GM19193 (cell line): ENCODE measurements around the gene HAUS7.

Experiments used
- POLR2A ChIP-seq: IDR thresholded peaks from 4 replicates; pipeline ENCODE4 v1.6.1; 2011; ENCODE audit not compliant: insufficient read depth, insufficient read length; ENCODE audit errors: extremely low read depth

The HAUS7 gene

DNA sequence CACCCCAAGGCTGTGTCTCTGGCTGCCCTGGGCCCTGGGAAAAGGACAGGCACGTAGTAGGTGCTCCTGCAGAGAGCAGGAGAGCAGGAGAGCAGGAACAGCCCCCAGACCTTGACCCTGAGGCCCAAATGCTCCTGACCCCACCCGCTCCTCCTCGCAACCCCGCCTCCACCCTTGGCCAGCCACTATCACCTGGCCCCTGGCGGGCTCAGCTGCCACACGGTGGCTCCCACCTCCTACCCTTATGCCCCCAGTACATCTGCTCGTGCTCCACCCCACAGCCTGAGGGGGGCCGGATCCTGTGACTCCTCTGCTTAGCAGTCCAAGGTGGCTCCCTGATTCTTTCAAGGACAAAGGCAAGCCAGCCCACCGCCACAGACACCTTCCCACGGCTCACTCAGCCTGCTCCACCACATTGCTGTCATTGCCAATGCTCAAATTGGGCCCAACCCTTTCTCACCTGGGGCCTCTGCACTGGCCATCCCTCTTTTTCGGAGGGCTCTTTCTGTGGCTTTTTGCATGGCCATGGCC, 5.4 kb upstream of the HAUS7 start:
- TF ChIP-seq POLR2A: no peak

DNA sequence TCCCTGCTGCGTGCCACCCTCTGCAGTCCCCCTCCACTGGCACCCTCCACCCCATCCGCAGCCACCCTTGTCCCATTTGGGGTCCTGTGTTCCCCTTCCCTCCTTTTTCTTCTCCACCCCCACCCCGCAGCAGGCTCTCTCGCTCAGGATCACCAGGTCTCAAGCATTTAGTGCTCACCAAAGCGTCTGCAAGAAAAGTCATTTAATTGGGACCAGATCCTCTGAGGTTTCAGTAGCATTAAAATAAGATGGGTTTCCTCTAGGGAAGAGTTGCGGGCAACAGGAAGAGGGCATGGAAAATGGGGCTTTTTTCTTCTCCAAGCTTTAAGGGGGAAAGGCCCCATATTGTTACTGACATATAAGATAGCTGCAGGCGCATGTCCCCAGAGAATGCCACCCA, 4.9 kb upstream of the HAUS7 start:
- no peak for TF ChIP-seq POLR2A

DNA sequence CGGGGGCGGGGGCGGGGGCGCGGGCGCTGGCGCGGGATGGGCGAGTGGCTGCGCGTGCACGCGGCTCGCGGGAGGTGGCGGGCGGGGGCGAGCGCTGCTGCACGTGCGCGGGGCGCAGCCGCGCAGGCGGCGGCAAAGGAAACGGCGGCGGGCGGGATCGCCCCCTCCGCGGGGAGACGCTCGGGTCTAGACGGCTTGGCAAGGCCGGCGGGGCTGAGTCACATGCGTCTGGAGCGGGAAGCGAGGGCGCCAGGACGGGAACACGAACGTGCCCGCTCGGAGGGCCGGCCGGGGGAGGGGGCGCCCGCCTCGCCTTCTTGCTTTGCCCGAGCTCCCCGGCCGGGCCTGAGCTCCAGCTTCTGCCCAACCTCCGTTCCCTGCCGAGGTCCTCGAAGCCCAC, 4.3 kb upstream of the HAUS7 start:
- TF ChIP-seq POLR2A: no peak

DNA sequence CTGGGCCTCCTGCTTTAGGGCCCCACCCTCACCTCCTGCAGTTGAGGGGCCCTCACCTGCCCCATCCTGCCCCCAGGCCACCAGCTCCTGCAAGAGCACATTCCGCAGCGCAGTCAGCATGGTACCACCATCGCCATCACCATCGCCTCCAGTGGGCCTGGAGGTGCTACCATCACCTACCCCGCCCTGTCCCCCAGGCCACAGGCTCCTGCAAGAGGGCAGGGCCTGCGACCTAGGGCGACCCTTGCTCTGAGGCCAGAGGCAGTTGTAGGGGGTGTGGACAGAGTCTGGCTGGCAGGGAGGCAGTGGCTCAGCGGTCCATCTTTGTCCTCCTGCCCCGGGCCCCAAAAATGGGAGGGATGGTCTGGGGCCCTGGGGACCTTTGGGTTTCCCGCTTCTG, 3.9 kb upstream of the HAUS7 start:
- no peak for TF ChIP-seq POLR2A

DNA sequence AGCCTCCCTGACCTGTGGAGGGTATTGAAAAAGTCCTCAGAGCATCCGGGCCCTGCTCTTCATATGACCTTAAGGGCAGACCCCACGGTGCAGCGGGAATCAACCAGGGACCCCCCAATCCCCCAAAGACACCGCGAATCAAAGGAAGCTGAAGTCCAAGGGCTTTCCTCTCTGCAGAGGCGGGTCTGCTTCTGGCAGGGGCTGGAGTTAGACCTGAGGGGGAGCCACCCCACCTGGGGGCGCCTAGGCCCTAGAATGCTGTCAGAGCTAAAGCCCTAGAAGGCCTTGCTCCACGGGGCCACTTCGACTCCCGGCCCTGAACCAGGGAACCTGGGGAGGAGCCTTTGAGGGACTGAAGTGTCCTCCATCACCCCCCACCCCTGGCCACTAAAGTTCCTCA, 2.8 kb upstream of the HAUS7 start:
- TF ChIP-seq POLR2A: no peak

DNA sequence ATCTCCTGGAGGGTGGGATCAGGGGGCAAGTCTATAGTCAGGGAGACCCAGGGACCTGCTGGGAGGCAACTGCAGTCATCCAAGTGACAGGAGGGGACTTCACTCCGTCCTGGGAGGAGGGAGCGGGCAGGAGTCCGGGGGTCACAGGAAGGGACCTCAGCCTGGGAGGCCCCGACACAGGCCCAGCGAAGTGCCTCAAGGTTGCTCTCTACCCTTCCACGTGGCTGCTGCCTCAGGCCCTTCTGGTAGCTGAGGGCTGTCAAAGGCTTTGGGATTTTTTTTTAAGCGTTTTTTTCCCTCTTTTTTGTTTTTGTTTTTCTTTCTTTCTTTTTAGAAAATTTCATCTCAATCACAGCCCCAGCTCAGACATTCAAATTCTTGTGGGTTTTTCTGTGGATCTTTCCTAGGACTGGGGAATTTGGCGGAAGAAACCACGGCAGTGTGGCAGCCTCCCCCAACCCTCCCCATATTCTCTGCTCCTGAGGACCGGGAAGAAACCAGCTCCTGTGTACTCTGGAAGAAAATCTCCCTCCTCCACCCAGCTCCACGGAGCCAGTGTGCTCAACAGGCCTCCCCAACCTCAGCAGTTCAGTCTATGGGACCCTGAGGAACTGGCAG, 1.4 kb upstream of the HAUS7 start:
- TF ChIP-seq POLR2A: no peak

DNA sequence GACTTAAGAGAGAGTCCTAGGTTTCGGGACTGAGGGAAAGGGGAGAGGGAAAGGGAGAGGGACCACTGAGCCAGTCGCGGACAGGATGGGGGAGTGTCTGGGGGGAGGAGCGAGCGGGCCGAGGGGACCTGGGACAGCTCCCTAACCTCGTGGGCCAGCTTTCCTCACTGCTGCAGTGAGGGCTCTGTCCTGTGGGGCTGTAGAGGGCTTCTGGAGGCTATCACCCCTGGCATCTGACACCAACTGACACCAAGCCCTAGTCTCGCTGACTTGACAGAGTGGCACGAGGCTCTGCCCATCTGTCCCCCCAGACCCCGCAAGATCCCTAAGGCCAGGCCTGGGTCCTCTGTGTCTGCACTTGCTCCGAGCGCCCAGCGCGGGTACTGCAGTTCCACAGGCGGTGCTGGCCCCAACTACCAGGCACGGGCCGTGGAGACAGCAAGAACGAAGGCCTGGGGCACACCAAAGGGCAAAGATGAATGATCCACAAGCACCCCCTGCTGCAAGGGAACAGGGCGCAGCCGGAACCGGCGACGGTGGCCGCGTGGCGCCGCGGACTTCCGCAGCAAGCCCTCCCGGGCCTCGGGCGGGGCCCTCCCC, 465 bp downstream of the HAUS7 start:
- no peak for TF ChIP-seq POLR2A

DNA sequence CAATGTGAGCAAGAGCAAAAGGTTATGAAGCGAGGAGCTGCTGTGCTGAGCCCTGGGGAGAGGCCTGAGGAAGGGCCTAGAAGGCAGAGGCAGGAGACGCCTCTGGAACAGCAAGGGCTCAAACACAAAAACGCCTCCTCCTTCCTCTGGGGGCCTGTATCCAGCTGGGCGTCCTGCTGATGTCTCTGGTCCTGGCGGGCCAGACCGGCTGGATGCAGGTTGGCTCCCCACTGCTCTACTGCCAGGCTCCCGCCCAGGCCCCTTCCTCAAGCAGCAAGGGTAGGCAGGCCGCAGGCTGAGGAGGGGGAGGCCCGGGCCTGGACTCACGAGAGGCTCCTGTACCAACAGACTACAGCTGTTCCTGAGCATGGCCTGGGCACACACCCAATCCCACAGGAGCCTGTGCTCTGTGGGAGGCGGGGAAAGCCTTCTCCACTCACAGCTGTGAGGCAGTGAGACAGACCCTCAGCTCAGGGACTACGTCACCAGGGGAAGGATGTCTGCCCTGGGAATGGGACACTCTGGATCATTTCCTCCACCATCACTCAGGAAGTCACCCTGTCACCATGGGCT, 2.3 kb downstream of the HAUS7 start:
- TF ChIP-seq POLR2A: no peak

DNA sequence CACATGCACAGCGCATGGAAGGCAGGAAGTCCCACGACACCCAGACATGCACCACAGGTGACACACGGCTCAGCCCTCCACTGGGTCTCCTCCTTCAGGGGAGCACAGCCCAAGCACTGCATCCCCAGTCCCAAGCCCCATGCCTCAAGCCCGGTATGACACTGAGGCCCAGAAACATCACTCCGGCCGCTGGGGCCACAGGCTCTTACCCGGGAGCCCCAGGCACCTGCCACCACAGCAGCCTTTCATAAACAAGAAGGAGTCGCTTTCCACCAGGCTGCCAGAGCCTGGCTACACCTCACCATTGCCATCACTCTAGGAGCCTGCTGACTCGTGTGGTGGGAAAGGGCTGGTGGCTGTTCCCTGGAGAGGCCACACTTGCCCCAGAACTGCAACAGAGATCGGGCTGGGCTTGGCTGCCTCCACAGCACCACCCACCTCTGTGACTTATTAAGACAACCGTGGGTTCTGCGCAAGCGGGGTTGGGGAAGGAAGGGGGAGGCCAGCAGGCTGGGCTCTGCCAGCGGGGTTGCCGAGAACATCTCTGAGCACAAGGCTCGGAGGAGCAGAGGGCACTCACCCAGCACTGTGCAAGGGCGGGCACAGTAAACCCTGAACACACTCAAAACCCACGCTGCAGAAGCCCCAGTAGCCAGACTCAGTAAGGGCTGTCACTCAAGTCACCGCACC, 4.5 kb downstream of the HAUS7 start:
- TF ChIP-seq POLR2A: no peak

DNA sequence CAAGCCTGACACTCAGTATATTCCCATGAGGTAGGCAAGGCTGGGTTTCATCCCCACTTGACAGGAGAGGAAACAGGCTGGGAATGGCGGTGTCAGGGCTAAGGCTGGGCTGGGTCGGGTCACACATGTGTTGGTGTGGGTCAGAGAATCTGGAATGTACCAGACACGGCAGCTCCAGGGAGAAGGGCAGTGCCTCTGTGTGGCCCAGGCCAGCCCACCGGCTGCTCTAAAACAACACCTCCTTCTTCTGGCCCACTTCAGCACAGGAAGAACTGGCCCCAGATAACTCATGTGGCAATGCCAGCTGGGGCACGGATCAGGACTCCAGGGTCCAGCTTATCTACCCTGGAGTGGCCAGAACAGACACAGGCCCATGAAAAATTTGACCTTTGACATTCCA, 6.3 kb downstream of the HAUS7 start:
- TF ChIP-seq POLR2A: no peak

DNA sequence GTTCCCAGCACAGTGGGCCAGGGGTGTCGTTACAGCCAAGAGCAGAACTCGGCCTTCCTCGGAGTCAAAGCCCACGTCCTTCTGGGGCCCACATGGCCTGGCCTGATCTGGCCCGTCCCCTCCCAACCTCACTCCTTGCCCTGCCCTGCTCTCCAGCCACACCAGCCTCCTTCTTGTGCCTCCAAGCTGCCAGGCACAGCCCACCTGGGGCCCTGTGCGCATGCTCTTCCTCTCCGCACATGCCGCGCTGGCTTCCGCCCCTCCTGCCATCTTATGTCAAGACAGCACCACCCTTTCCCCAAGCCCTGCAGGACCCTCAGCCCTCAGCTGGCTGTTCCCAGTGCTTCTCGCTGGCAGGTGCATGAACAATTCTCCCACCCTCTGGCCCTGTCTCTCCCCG, 6.8 kb downstream of the HAUS7 start:
- TF ChIP-seq POLR2A: no peak

DNA sequence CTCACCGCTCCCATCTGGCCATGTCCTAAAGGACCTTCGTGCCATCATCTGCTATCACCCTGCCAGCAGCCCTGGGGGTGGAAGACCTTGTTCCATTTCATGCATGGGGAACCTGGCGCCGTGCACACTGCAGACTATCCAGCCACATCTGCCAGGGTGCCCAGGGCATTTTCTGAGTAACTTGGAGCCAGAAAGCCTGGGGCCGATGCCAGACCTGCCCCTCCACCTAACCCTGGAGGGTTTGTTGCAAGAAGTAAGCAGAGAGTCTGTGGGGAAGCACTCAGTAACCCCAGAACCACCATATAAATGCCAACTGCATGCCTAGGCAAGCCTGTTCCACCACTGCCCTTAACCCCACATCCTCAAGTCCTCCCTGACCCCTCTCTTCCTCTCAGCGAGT, 7.3 kb downstream of the HAUS7 start:
- TF ChIP-seq POLR2A: no peak

DNA sequence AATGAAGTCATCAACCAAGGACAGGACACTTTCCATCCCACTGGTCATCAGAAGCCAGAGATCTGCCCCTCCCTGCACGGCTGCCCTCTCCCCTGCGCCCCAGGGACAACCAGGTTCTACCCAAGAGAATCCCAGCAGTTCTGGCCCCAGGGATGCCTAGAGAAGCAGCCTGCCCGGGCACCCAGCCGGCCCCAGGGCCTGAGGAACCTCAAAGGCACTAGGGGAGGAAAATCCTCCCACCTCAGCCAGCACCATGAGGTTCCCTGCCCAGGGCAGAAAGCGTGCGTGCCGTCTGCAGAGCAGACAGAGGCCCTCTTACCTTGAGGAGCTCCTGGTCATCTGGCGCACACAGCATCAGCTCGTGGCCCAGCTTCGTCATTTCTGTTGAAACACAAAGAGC, 8.1 kb downstream of the HAUS7 start:
- no peak for TF ChIP-seq POLR2A

DNA sequence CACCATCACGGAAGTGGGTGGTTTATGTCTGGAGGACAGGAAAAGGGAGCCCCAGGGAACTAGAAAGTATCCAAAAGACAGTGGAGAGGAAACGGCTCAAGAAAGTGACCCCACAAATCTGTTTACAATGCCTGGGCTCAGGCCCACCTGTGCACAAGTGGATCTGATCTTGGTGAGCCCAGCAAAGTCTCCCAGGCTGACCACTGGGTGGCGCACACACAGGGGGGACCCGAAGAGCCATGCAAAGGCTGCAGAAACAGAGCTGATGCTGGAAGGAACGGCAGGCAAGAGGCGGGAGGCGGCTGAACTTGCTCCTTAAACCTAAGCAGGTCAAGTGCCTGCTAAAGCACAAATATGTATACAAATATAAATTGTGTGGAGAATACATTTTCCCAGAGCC, 9.6 kb downstream of the HAUS7 start:
- TF ChIP-seq POLR2A: no peak

DNA sequence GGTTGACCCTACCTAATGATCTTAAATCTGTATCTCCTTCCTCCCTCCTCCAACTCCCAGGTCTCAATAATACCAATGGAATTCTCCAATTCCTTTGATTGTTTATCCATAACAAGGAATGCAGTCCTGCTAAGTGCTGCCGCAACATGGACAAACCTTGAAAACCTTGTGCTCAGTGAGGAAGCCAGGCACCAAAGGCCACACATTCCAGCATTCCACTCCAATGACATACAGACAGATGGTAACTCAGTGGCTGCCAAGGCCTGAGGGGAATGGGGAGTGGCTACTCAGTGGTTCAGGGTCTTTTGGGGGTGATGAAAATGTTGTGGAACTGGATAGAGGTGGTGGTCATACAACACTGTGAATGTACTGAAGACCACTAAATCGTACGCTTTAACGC, 10.4 kb downstream of the HAUS7 start:
- TF ChIP-seq POLR2A: no peak

DNA sequence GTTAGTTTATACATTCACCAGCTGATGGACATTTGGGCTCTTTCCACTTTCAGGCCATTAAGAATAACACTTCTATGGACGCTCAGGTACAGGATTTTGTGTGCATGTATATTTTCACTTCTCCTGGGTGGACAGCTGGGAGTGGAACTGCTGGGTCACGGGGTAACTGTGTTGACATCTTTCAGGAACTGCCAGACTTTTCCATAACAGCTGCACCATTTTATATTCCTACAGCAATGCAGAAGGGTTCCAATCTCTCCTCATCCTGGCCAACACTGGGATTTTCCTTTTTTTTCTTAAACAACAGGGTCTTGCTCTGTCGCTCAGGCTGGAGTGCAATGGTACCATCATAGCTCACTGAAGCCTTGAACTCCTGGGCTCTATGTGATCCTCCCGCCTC, 11.9 kb downstream of the HAUS7 start:
- TF ChIP-seq POLR2A: no peak
